Amygdala (tissue), 56 donors: ENCODE data around the gene CHADL.
"Not testable (repeated sequence)": the region's sequence is repeated elsewhere in the genome, so short reads cannot be mapped to it uniquely, and the experiment has no call there.

Experiments
- DNase-seq, 56 donors: peaks; one replicate each; lab custom pipeline; 2025; lab: John Stamatoyannopoulos, UW

CHADL gene

DNA sequence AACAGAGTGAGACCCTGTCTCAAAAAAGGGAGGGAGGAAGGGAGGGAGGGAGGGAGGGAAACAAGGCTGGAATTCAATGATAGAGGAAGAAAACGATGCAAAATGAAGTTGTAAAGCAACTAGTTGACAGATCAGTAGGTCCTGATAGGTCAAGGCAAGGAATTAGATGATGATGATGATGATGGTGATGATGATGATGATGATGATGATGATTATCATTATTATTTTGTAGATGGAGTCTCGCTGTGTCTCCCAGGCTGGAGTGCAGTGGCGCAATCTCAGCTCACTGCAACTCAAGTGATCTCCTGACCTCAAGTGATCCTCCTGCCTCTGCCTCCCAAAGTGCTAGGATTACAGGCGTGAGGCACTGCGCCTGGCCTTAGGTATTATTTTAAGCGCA lies 46.9 kb downstream of the CHADL start:
- no peak for DNase-seq

DNA sequence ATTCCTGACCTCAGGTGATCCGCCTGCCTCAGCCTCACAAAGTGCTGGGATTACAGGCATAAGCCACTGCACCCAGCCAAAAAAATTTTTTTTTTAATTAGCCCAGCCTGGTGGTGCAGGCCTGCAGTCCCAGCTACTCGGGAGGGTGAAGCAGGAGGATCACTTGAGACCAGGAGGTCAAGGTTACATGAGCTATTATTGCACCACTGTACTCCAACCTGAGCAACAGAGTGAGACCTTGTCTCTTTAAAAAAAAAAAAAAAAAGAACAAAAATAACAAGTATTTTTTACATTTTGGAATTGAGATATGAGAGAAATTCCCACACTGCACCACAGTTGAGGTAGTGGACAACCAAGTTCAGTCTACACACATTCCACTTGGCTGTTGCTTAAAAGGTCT lies 49.3 kb downstream of the CHADL start:
- DNase-seq = no peak

DNA sequence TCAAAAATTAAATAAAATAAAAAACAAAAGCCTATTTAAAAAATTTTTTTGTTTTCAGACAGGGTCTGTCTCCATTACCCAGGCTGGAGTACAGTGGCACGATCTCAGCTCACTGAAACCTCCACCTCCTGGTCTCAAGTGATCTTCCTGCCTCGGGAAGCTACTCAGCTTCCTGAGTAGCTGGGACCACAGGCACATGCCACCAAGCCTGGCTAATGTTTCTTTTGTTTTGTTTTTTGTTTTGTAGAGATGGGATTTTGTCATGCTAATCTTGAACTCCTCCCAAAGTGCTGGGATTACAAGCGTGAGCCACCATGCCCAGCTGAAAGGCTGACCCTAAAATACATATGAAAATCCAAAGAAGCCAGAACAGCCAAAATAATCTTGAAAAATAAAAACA lies 56.1 kb downstream of the CHADL start:
- no peak for DNase-seq

DNA sequence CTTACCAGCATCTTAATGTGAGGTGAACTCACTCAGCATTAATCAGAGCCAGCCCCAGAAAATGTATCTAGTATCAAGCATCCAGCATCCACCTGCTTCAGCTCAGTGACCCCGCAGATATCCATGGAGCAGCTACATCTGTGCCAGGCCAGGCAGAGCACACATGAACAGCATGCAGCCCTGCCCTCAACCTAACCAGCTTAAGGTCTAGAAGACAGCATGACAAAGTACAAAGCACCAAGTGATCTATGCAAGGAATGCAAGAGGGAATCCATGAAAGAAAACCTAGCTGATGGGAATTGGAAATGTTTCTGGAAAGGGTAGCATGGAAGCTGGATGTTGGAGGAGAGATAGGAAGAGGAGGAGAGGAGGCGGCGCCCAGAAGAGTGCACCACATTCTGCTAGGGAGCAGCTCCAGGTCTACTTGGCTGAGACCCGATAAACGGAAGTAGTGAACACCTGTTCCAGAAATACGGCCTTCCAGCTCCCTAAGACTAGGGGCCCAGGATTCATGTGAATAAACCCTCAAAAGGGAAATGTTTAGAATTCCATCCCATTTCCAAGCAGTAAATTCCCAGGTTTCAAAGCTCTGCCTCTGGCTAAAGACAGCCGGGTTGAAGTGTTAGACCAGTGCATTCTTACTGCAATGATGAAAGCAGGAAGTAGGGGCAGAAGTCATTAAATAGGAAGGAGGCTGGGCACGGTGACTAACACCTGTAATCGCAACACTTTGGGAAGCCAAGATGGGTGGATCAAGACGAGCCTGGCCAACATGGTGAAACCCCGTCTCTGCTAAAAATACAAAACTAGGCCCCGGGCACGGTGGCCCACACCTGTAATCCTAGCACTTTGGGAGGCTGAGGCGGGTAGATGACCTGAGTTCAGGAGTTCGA lies 59.1 kb downstream of the CHADL start:
- no peak for DNase-seq

DNA sequence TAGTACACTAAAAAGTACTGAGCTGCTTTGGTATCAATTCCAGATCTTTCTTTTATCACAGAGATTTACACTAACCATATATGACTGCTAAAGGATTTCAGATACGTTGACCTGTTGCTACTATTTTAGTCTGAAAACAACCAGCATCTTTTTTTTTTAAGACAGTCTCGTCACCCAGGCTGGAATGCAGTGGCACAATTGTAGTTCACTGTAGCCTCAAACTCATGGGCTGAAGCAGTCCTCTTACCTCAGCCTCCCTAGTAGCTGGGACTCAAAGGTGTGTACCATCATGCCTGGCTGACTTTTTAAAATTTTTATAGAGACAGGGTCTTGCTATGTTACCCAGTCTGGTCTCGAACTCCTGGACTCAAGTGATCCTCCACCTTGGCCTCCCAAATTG lies 59.8 kb downstream of the CHADL start:
- no peak for DNase-seq

DNA sequence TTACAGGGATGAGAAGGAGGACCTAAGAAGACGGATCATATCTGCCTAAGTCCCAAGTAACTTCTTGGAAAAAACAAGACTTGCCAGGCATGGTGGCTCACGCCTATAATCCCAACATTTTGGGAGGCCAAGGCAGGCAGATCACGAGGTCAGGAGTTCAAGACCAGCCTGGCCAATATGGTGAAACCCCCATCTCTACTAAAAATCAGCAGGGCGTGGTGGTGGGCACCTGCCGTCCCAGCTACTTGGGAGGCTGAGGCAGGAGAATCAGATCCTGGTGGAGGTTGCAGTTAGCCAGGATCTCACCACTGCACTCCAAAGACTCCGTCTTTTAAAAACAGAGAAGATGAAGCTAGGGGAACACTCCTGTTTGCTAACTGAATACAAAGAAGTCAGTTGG lies 60.4 kb downstream of the CHADL start:
- DNase-seq = not testable (repeated sequence)
